22Rv1 (cell line): ENCODE data around the gene ELK3.

Experiments
- H3K27ac ChIP-seq: fragments of 450-650 bp; 2 replicates; pipeline ENCODE4 v1.5.1; 2017
- ZFX ChIP-seq: fragments of 450-650 bp; IDR thresholded peaks from 2 replicates; pipeline ENCODE4 v1.6.1; 2017; ENCODE audit warnings: antibody characterized with exemption, borderline replicate concordance
- TF ChIP-seq, protein P1 (sequence below): fragments of 450-650 bp; IDR thresholded peaks from 2 replicates; pipeline ENCODE4 v1.5.1; 2017; ENCODE audit warnings: mild to moderate bottlenecking

ELK3 gene

DNA sequence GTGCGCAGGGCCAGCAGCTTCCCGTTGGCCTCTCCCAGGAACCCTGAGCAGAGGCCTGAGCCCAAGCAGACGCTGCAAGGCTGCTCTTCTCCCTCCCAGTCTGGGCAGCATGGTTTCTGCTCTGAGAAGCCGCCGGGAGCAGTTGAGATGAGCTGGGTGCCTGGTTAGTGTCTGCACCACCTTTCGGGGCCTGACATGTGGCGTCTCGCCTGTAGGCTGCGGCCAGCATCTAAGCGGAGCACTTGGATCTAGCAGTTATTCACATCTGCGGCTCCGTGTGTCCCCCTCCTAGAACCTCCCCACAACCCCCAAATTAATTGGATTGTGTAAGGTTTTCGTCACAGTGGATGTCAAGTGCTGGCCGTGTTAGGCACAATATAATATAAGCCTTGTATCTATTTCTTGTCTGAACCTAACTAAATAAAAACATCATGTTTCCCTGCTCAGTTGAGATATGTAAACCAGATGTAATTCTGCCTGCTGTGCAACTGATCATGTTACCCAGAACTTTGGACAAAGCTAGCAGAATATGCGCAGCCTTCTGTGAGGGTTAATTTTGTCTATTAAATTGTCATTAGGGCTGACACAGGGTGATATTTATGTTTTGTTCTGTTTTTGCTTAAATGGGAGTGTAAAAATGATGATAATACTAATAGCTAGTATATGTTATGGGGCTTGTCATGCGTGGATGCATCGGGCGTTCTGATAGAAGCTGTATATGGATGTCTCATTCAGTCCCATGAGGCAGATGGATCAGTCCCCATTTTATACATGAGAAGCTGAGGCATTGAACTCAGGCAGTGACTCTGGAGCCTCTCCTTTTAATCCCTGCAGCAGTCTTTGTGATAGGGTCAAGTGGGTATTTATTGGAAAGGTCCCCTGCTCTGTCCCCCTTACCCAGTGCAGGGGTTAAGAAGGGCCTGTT, 45.8 kb downstream of the ELK3 start:
- no peak overlapping the region for H3K27ac ChIP-seq
- TF ChIP-seq, protein P1, sequence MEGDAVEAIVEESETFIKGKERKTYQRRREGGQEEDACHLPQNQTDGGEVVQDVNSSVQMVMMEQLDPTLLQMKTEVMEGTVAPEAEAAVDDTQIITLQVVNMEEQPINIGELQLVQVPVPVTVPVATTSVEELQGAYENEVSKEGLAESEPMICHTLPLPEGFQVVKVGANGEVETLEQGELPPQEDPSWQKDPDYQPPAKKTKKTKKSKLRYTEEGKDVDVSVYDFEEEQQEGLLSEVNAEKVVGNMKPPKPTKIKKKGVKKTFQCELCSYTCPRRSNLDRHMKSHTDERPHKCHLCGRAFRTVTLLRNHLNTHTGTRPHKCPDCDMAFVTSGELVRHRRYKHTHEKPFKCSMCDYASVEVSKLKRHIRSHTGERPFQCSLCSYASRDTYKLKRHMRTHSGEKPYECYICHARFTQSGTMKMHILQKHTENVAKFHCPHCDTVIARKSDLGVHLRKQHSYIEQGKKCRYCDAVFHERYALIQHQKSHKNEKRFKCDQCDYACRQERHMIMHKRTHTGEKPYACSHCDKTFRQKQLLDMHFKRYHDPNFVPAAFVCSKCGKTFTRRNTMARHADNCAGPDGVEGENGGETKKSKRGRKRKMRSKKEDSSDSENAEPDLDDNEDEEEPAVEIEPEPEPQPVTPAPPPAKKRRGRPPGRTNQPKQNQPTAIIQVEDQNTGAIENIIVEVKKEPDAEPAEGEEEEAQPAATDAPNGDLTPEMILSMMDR, result no peak
- no peak for TF ChIP-seq ZFX

DNA sequence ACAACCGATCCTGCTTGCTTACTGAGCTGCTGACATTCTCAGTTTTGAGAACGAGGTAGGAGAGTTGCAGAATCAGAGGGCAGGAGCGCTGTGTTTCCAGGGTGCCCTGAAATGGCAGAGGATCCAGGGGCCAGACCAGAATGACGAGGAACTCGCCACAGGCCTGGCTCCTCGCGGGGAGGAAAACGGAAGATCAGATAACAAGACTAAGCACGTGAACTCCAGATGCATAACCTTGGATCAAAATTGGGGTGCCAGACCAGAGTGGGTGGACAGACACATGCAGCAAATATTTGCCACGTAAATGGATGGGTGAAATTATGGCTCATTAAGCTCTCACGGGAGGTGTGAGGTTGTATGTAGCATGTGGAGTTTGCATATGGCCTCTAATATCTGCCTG, 46.5 kb downstream of the ELK3 start:
- H3K27ac ChIP-seq, result no peak overlapping the region
- TF ChIP-seq, protein P1, result no peak
- TF ChIP-seq ZFX, result no peak

DNA sequence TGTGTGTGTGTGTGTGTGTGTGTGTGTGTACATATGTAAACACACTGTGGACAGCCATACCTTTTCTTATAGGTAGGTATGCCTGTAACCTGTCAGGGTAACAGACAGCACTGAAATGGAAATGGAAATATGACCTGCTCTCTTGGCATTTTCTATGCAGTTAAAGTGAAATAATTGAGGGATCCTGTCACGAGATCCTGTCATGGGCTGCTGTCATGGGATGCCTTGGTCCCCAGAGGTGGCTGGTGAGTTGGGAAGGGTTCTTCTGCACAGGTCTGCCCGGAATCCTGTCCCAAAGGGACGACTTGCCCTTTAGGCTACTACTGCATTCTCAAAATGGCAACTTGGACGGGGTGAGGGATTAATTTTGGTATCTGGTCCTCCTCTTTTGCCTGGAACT, 47.3 kb downstream of the ELK3 start:
- TF ChIP-seq ZFX, result no peak
- TF ChIP-seq, protein P1, result no peak
- H3K27ac ChIP-seq, result no peak overlapping the region

DNA sequence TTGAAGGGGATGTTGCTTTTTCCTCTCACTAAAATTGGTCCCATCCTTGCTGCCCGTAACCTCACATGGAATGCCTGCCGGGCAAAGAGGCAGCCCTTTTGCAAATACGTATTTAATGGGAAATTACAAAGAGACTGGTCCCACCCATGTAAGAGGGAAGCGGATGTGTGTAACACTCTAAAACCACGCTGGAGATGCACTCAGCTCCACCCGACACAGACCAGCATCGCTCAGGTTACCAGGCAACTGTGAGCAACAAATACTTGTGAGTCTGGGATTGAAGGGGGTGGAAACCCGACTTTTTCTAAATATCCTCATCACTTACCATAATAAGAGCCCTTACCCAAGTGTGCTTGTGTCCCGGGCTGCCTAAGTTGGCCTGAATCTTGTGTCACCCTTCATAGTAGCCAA, 47.7 kb downstream of the ELK3 start:
- no peak for TF ChIP-seq ZFX
- TF ChIP-seq, protein P1, result no peak
- H3K27ac ChIP-seq, result no peak overlapping the region

DNA sequence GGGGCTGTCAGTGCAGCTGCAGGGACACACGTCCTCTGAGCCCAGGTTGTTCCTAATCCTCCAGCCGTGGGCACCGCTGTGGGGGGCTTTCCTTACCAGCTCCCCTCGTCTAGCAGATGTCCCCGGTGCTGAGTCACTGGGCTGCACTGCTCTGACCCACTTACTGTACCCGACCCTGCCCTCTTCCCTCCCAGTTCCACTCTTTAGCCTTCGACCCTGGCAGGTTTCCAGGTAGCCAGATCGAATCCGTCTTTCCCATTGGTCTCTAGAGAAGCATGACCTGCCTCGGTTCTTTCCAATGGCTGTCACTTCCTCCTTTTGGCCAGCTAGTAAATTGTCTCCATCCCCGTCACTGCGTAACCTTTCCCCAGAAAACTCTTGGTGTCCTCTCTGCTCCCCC, 48.4 kb downstream of the ELK3 start:
- TF ChIP-seq, protein P1, result no peak
- TF ChIP-seq ZFX, result no peak
- H3K27ac ChIP-seq, result no peak overlapping the region

DNA sequence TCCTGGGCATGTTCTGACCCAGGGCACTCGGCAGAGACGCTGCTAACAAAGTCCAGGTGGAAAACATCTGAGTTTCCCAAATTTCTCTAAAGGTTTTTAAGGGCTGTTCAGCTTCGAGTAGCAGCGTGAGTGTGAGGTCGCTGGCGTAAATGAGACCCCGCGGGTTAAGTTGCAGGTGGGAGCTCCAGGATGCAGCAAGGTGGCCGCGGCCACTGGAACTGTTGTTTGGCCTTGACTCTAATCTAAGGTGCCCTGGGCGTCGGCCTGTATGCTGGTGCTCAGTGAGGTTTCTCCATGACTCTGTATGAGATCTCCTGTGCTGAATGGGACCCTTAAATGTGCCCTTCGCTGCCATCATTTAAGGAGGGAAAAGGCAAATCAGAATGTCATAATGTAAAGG, 50.7 kb downstream of the ELK3 start:
- no peak overlapping the region for H3K27ac ChIP-seq
- TF ChIP-seq, protein P1, result no peak
- no peak for TF ChIP-seq ZFX

DNA sequence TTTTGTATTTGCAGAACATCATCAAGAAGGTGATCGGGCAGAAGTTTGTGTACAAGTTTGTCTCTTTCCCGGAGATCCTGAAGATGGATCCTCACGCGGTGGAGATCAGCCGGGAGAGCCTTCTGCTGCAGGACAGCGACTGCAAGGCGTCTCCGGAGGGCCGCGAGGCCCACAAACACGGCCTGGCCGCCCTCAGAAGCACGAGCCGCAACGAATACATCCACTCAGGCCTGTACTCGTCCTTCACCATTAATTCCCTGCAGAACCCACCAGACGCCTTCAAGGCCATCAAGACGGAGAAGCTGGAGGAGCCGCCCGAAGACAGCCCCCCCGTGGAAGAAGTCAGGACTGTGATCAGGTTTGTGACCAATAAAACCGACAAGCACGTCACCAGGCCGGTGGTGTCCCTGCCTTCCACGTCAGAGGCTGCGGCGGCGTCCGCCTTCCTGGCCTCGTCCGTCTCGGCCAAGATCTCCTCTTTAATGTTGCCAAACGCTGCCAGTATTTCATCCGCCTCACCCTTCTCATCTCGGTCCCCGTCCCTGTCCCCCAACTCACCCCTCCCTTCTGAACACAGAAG, 52.8 kb downstream of the ELK3 start:
- H3K27ac ChIP-seq, result no peak overlapping the region
- TF ChIP-seq, protein P1, result no peak
- TF ChIP-seq ZFX, result no peak
